ENCODE data around the gene PRKAR1B. TPM values are rescaled to one million over a fixed set of nuclear protein-coding genes. Genes with fewer than 3 reads are reported as not detected.

Gene PRKAR1B
- total and polyA plus RNA-seq, 8 donors = 2.5 to 8.4 (median 5.3) TPM

DNA sequence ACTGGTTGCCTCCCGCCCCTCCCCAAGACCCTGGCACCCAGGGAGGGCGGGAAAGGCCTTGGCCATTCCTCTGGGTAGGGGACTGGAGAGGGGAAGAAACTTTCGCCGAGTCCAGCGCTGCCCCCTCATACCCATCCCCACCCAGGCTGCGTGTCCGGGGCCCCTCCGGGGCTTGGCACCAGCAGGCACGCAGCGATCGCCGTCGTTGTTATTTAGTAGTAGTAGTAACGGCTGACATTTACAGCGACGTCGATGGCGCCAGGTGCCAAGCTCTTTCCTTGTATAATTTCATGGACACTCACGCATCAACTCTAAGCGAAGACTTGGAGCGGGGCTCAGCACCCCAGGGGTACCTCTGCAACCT lies 204.1 kb downstream of the PRKAR1B start:
- no peak for FAIRE-seq
- H3K4me1 ChIP-seq = peaks cover 0 to 14% (median 9%) of the 10 kb centered on the region in 3 donors
- H3K27me3 ChIP-seq = no peaks in the 10 kb centered on the region
- intact Hi-C loops (cut with DNase I) = loop anchor here in 1 of 3 donors (10.0 kb wide), 1 partner anchor 202 kb away; the partner anchor contains the start of genes DNAAF5 and PRKAR1B
- H3K27ac ChIP-seq = peak overlapping the region in 2 of 4 donors; percentile 48 to 71
- ATAC-seq = no peak
- H3K4me3 ChIP-seq = peak overlapping the region; percentile 18 to 61 (median 48)
- WGBS, 2 donors = 37 to 41% methylated on average over 21 of the region's 21 CpGs
- DNase-seq = peak in 1 of 6 donors; percentile 83
- H3K9me3 ChIP-seq = no peaks in the 10 kb centered on the region
- no peak for TF ChIP-seq CTCF (IDR thresholded peaks at IDR 0.05)
- H3K36me3 ChIP-seq = no peaks in the 10 kb centered on the region

GRCh38 chr7:522071-522950 lies 204.8 kb downstream of the PRKAR1B start:
- peak overlapping the region; percentile 18 to 61 (median 48) for H3K4me3 ChIP-seq
- H3K9me3 ChIP-seq = no peaks in the 10 kb centered on the region
- peaks cover 0 to 14% (median 9%) of the 10 kb centered on the region in 3 donors for H3K4me1 ChIP-seq
- TF ChIP-seq CTCF (IDR thresholded peaks at IDR 0.05) = no peak
- no peaks in the 10 kb centered on the region for H3K36me3 ChIP-seq
- H3K27ac ChIP-seq = peak overlapping the region; percentile 48 to 71 (median 58)
- ATAC-seq (peak; percentile 47 to 64 (median 58)), DNase-seq (peak in 5 of 6 donors; percentile 67 to 88 (median 83)), FAIRE-seq (no peak)
- intact Hi-C loops (cut with DNase I) = loop anchor here in 1 of 3 donors (10.0 kb wide), 1 partner anchor 202 kb away; the partner anchor contains the start of genes DNAAF5 and PRKAR1B
- H3K27me3 ChIP-seq = no peaks in the 10 kb centered on the region
- 0 to 1% methylated on average over 88 to 91 of the region's 91 CpGs for WGBS, 2 donors

DNA sequence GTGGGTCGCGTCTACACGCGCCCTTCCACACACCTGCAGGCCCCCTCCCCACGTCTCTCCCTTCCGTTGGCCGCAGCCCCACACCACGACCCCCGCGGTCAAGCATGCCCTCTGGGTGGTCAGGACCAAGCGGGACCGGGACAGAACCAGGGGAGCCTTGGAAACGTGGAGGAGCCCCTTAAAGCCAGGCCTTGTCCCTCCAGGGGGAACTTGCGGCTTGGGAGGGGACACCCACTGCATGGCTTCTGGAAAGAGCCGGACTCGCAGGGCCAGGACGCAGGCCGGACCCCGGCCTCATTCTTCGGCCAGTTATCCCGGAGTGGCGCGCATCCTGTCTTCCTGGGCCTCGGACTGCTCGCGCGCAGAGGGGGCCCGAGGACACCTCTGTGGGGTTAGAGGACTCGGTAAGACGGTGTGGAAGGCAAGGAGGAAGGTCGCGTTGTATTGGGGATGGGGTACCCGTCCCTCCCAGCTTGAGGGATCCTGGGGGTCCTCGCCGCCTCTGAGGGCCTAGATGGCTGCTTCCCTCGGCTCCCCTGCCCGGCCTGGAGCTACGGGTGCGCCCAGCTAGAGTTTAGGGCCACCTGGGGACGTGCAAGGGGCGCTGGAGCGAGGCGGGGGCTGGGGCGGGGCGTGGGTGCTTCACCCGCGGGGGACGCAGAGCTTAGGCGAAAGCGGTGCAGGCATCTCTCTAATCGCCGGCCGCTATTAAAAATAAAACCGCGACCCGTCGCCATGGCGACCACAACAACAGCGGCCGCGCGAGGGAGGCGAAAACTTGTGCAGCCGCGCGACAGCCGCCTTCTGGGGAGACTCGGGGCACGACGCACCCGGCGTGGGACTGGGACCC lies 205.6 kb downstream of the PRKAR1B start:
- no peak for FAIRE-seq
- intact Hi-C loops (cut with DNase I) = loop anchor here in 1 of 3 donors (10.0 kb wide), 1 partner anchor 203 kb away; the partner anchor contains the start of genes DNAAF5 and PRKAR1B
- Histone ChIP-seq H3K36me3 (no peaks in the 10 kb centered on the region), H3K9me3 (no peaks in the 10 kb centered on the region), H3K4me1 (peaks cover 0 to 14% (median 9%) of the 10 kb centered on the region in 3 donors), H3K4me3 (peak overlapping the region in 3 of 4 donors; percentile 40 to 61 (median 56)), H3K27me3 (no peaks in the 10 kb centered on the region), H3K27ac (peak overlapping the region in 3 of 4 donors; percentile 48 to 71 (median 63))
- ATAC-seq = peak in 3 of 4 donors; percentile 9 to 15 (median 14)
- 31 to 34% methylated on average over 66 to 72 of the region's 72 CpGs for WGBS, 2 donors
- peak; percentile 61 to 86 (median 78) for DNase-seq
- no peak for TF ChIP-seq CTCF (IDR thresholded peaks at IDR 0.05)

DNA sequence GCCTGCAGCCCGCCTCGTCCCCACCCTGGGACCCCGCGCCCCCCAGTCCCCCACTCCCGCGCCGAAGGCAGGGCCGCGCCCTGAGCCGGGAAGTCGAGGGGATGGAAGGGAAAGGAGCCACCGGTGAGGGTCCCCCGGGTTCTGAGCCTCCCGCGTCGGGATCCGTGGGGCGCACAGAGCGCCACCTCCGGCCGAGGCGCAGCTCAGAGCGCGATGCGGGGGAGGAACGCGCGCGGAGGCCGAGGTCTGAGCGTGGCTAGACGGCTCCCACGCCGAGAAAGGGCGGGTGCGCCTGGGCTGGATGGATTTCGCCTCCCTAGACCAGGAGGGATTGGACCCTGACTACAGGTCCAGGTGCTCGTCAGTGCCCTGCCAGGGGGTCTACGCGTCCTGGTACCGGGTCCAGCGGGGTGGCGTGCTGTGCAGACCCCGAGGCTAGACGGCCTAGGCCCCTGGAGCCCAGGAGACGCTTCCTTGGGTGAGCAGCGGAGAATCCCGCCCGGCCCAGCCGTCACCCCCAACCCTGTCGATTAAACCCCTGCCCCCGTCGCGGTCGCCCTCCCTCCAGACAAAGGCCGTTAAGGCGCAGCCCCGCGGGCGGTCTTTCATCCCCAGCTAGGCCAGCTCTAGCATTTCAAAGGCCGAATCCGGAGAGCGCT lies 206.4 kb downstream of the PRKAR1B start:
- no peaks in the 10 kb centered on the region for H3K9me3 ChIP-seq
- intact Hi-C loops (cut with DNase I) = loop anchor here in 1 of 3 donors (10.0 kb wide), 1 partner anchor 204 kb away; the partner anchor contains the start of genes DNAAF5 and PRKAR1B
- H3K36me3 ChIP-seq = no peaks in the 10 kb centered on the region
- H3K27me3 ChIP-seq = no peaks in the 10 kb centered on the region
- H3K4me1 ChIP-seq = peaks cover 0 to 14% (median 9%) of the 10 kb centered on the region in 3 donors
- H3K27ac ChIP-seq = peak overlapping the region; percentile 81 to 92 (median 89)
- peak in 1 of 4 donors; percentile 2 for ATAC-seq
- DNase-seq = peak in 2 of 6 donors; percentile 70 to 87
- TF ChIP-seq CTCF (IDR thresholded peaks at IDR 0.05) = no peak
- 24 to 32% methylated on average over 52 to 63 of the region's 63 CpGs for WGBS, 2 donors
- no peak for FAIRE-seq
- peak overlapping the region; percentile 36 to 100 (median 56) for H3K4me3 ChIP-seq
